SK-N-SH (cell line): ENCODE data around the gene GALNT14.

Experiments
- EP300 ChIP-seq, 2 experiments: IDR thresholded peaks; 2 replicates each; pipeline versions ENCODE4 v1.4.0 to v1.6.1; 2012; ENCODE audit warnings: borderline replicate concordance in 1 of 2, low read depth in 1 of 2, low read length in 1 of 2
- JUND ChIP-seq: IDR thresholded peaks from 2 replicates; pipeline ENCODE4 v1.4.0; 2012
- MAX ChIP-seq: IDR thresholded peaks from 2 replicates; pipeline ENCODE4 v1.4.0; 2012; ENCODE audit warnings: low read depth
- NRF1 ChIP-seq: IDR thresholded peaks from 2 replicates; pipeline ENCODE4 v1.6.1; 2012; ENCODE audit warnings: low read depth, mild to moderate bottlenecking, low read length
- POLR2AphosphoS5 ChIP-seq: IDR thresholded peaks from 2 replicates; pipeline ENCODE4 v1.6.1; 2012; ENCODE audit warnings: low read depth, low read length
- RAD21 ChIP-seq: IDR thresholded peaks from 2 replicates; pipeline ENCODE4 v1.6.1; 2012; ENCODE audit warnings: mild to moderate bottlenecking, low read length
- RCOR1 ChIP-seq: fragments of 150-350 bp; IDR thresholded peaks from 2 replicates; pipeline ENCODE4 v1.6.1; 2017; ENCODE audit warnings: antibody characterized with exemption, low read length
- REST ChIP-seq: IDR thresholded peaks from 2 replicates; pipeline ENCODE4 v1.6.1; 2012; ENCODE audit warnings: mild to moderate bottlenecking, low read depth, low read length, moderate library complexity
- YY1 ChIP-seq: IDR thresholded peaks from 2 replicates; pipeline ENCODE4 v1.4.0; 2012; ENCODE audit warnings: low read depth, mild to moderate bottlenecking
- ZBTB33 ChIP-seq: IDR thresholded peaks from 2 replicates; pipeline ENCODE4 v1.4.0; 2012; ENCODE audit warnings: low read depth, borderline replicate concordance
- TF ChIP-seq, protein P1 (sequence below): fragments of 200-600 bp; sonication (generic); IDR thresholded peaks from 2 replicates; pipeline ENCODE4 v1.6.1; 2017; ENCODE audit warnings: antibody characterized with exemption, mild to moderate bottlenecking, moderate library complexity

DNA sequence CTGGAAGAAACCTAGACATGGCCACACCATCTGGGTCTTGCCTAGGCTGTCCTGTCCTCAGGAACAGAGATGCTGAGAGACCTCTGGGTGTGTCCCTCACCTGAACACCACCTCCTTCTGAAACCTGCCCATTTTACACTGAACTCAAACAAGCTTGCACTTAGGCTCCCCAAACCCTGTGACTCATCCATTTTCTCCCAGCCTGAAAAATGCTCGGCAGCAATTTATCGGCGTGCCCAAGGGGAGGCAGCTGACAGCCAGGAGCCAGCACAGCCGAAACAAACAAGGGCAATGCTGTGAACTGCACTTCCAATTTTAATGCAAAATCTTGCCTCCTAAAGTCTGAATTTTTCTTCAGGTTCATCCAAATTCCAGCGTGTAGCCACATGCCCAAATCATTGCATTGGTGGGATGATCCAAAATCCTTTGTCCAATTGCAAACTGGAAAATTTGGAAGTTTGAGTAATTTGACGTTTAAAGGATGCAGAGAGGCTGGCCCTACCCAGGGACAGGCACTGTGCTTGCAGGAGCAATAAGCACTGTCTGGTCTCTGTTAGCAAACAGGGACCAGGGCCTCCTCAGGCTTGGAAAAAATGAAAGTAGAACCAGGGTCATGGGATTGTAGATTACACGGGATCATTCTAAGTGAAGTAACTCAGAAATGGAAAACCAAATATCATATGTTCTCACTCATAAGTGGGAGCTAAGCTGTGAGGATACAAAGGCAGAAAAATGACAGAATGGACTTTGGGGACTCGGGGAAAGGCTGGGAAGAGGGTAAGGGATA, 67.7 kb downstream of the GALNT14 start:
- no peak for TF ChIP-seq YY1
- no peak for TF ChIP-seq POLR2AphosphoS5
- TF ChIP-seq, protein P1, sequence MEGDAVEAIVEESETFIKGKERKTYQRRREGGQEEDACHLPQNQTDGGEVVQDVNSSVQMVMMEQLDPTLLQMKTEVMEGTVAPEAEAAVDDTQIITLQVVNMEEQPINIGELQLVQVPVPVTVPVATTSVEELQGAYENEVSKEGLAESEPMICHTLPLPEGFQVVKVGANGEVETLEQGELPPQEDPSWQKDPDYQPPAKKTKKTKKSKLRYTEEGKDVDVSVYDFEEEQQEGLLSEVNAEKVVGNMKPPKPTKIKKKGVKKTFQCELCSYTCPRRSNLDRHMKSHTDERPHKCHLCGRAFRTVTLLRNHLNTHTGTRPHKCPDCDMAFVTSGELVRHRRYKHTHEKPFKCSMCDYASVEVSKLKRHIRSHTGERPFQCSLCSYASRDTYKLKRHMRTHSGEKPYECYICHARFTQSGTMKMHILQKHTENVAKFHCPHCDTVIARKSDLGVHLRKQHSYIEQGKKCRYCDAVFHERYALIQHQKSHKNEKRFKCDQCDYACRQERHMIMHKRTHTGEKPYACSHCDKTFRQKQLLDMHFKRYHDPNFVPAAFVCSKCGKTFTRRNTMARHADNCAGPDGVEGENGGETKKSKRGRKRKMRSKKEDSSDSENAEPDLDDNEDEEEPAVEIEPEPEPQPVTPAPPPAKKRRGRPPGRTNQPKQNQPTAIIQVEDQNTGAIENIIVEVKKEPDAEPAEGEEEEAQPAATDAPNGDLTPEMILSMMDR: no peak
- no peak for TF ChIP-seq REST
- TF ChIP-seq JUND: no peak
- TF ChIP-seq NRF1: no peak
- TF ChIP-seq ZBTB33: no peak
- TF ChIP-seq RAD21: no peak
- TF ChIP-seq EP300 (IDR thresholded peaks at IDR 0.05; ENCODE audit: borderline replicate concordance in 1 of 2, low read depth in 1 of 2, low read length in 1 of 2): no peak
- TF ChIP-seq MAX: no peak
- TF ChIP-seq RCOR1: no peak
